ENCODE results near the gene TYR.
A peak's percentile ranks its signal among the peaks of the same experiment; 100 is the strongest.
"Not testable (repeated sequence)": the region's sequence is repeated elsewhere in the genome, so short reads cannot be mapped to it uniquely, and the experiment has no call there.

Gene TYR

GRCh38 chr11:89249196-89249595 lies 71.5 kb downstream of the TYR start:
- H3K4me2 ChIP-seq = no peak overlapping the region
- no peak overlapping the region for H3K4me3 ChIP-seq
- no peaks in the 10 kb centered on the region for H3K9me3 ChIP-seq
- no peak overlapping the region for H3K9ac ChIP-seq
- H3K4me1 ChIP-seq = no peaks in the 10 kb centered on the region
- no peak overlapping the region for H3K27ac ChIP-seq
- H4K20me1 ChIP-seq = no peaks in the 10 kb centered on the region
- no peaks in the 10 kb centered on the region for H3K27me3 ChIP-seq
- H3K36me3 ChIP-seq = no peaks in the 10 kb centered on the region
- no peak for TF ChIP-seq Cebpa-rat (IDR thresholded peaks at IDR 0.05)

- H3K4me1 ChIP-seq, H3K27me3 ChIP-seq, H3K9me3 ChIP-seq, H3K4me2 ChIP-seq, H4K20me1 ChIP-seq, H3K27ac ChIP-seq, H3K36me3 ChIP-seq, H3K4me3 ChIP-seq, H3K9ac ChIP-seq: not testable (repeated sequence)
- TF ChIP-seq Cebpa-rat (IDR thresholded peaks at IDR 0.05) = peak; percentile 43; the same call in 1 of the 2 replicates
Measured at GRCh38 chr11:89261483-89261882, 83.8 kb downstream of the TYR start.

GRCh38 chr11:89267660-89268302 lies 90.1 kb downstream of the TYR start:
- Histone ChIP-seq H3K36me3 (no peaks in the 10 kb centered on the region), H3K9me3 (no peaks in the 10 kb centered on the region), H3K4me1 (no peaks in the 10 kb centered on the region), H3K4me3 (no peak overlapping the region), H3K4me2 (no peak overlapping the region), H3K27ac (no peak overlapping the region), H4K20me1 (no peaks in the 10 kb centered on the region), H3K27me3 (no peaks in the 10 kb centered on the region), H3K9ac (no peak overlapping the region)
- no peak for TF ChIP-seq Cebpa-rat (IDR thresholded peaks at IDR 0.05)

GRCh38 chr11:89272540-89273088 lies 94.9 kb downstream of the TYR start:
- H3K4me2 ChIP-seq, H4K20me1 ChIP-seq, H3K4me3 ChIP-seq, H3K36me3 ChIP-seq, H3K4me1 ChIP-seq, H3K27me3 ChIP-seq, H3K9ac ChIP-seq, H3K27ac ChIP-seq, H3K9me3 ChIP-seq: not testable (repeated sequence)

GRCh38 chr11:89273220-89273619 lies 95.5 kb downstream of the TYR start:
- not testable (repeated sequence) for H3K27me3 ChIP-seq, H3K4me2 ChIP-seq, H3K27ac ChIP-seq, H3K4me3 ChIP-seq, H3K9me3 ChIP-seq, H3K36me3 ChIP-seq, H3K4me1 ChIP-seq, H4K20me1 ChIP-seq, H3K9ac ChIP-seq

- H3K4me2 ChIP-seq = no peak overlapping the region
- H3K4me1 ChIP-seq = no peaks in the 10 kb centered on the region
- TF ChIP-seq Cebpa-rat (IDR thresholded peaks at IDR 0.05) = no peak
- no peaks in the 10 kb centered on the region for H3K9me3 ChIP-seq
- H3K27ac ChIP-seq = no peak overlapping the region
- H3K4me3 ChIP-seq = no peak overlapping the region
- H3K36me3 ChIP-seq = no peaks in the 10 kb centered on the region
- no peak overlapping the region for H3K9ac ChIP-seq
- H3K27me3 ChIP-seq = no peaks in the 10 kb centered on the region
- no peaks in the 10 kb centered on the region for H4K20me1 ChIP-seq
Measured at GRCh38 chr11:89275966-89276365, 98.3 kb downstream of the TYR start.

- TF ChIP-seq Cebpa-rat (IDR thresholded peaks at IDR 0.05) = no peak
- Histone ChIP-seq H3K9me3 (no peaks in the 10 kb centered on the region), H3K27ac (no peak overlapping the region), H3K27me3 (no peaks in the 10 kb centered on the region), H3K36me3 (no peaks in the 10 kb centered on the region), H3K9ac (no peak overlapping the region), H3K4me1 (no peaks in the 10 kb centered on the region), H3K4me3 (no peak overlapping the region), H4K20me1 (no peaks in the 10 kb centered on the region), H3K4me2 (no peak overlapping the region)
Measured at GRCh38 chr11:89279176-89279575, 101.5 kb downstream of the TYR start.

- H3K4me3 ChIP-seq, H4K20me1 ChIP-seq, H3K9ac ChIP-seq, H3K27ac ChIP-seq, H3K36me3 ChIP-seq, H3K4me1 ChIP-seq, H3K9me3 ChIP-seq, H3K27me3 ChIP-seq, H3K4me2 ChIP-seq: not testable (repeated sequence)
Measured at GRCh38 chr11:89281032-89281677, 103.5 kb downstream of the TYR start.

GRCh38 chr11:89286601-89287000 lies 108.9 kb downstream of the TYR start:
- not testable (repeated sequence) for H3K4me3 ChIP-seq, H3K9me3 ChIP-seq, H3K9ac ChIP-seq, H3K27me3 ChIP-seq, H4K20me1 ChIP-seq, H3K4me1 ChIP-seq, H3K36me3 ChIP-seq, H3K27ac ChIP-seq
- peak overlapping the region; percentile 32; the same call in 1 of the 2 replicates for H3K4me2 ChIP-seq

GRCh38 chr11:89288004-89288403 lies 110.3 kb downstream of the TYR start:
- not testable (repeated sequence) for H3K4me2 ChIP-seq, H3K4me3 ChIP-seq, H3K9me3 ChIP-seq, H3K4me1 ChIP-seq, H3K9ac ChIP-seq, H3K36me3 ChIP-seq, H3K27me3 ChIP-seq, H4K20me1 ChIP-seq, H3K27ac ChIP-seq
